HL-60 (cell line): ENCODE measurements around the gene ONECUT2.

Experiments
- DNase-seq, 2 experiments: peaks; one replicate each; pipeline ENCODE4 v3.0.0-alpha.2; 2010 to 2020; ENCODE audit warnings: low read depth in 1 of 2, low spot score in 1 of 2
- H3K27ac ChIP-seq: fragments of 250-450 bp; sonication (Bioruptor Pico); replicated peaks from 2 replicates; pipeline ENCODE4 v1.5.1; 2020; ENCODE audit warnings: mild to moderate bottlenecking, moderate library complexity
- H3K27me3 ChIP-seq: fragments of 250-450 bp; sonication (Bioruptor Pico); 2 replicates; pipeline ENCODE4 v1.5.1; 2021; ENCODE audit warnings: mild to moderate bottlenecking, moderate library complexity; ENCODE audit not compliant: insufficient read depth, poor library complexity, severe bottlenecking
- H3K4me3 ChIP-seq: replicated peaks from 2 replicates; pipeline ENCODE4 v1.5.1; 2011; ENCODE audit warnings: mild to moderate bottlenecking, control low read depth, low read length; ENCODE audit not compliant: insufficient read depth
- CTCF ChIP-seq: IDR thresholded peaks from one replicate; pipeline ENCODE4 v1.5.1; 2011; ENCODE audit warnings: low read length, control low read depth, inconsistent platforms; ENCODE audit not compliant: insufficient read depth
- GABPA ChIP-seq: IDR thresholded peaks from 2 replicates; pipeline ENCODE4 v1.6.1; 2012; ENCODE audit warnings: low read depth
- POLR2AphosphoS5 ChIP-seq: IDR thresholded peaks from 2 replicates; pipeline ENCODE4 v1.6.1; 2012; ENCODE audit warnings: low read depth
- REST ChIP-seq: IDR thresholded peaks from 2 replicates; pipeline ENCODE4 v1.6.1; 2012; ENCODE audit warnings: low read depth; ENCODE audit not compliant: insufficient replicate concordance
- SPI1 ChIP-seq: IDR thresholded peaks from 2 replicates; pipeline ENCODE4 v1.6.1; 2012; ENCODE audit warnings: low read depth, mild to moderate bottlenecking, borderline replicate concordance

ONECUT2 gene

GRCh38 chr18:57428221-57429150, 6.7 kb upstream of the ONECUT2 start:
- DNase-seq: no peak
- Histone ChIP-seq H3K27me3 (peaks cover 85% of the 10 kb centered on the region), H3K4me3 (no peak overlapping the region), H3K27ac (no peak overlapping the region)
- TF ChIP-seq CTCF: no peak
- no peak for TF ChIP-seq REST
- no peak for TF ChIP-seq GABPA

GRCh38 chr18:57429167-57430078, 5.8 kb upstream of the ONECUT2 start:
- DNase-seq: no peak
- Histone ChIP-seq H3K4me3 (no peak overlapping the region), H3K27ac (no peak overlapping the region), H3K27me3 (peaks cover 86% of the 10 kb centered on the region)
- no peak for TF ChIP-seq GABPA
- TF ChIP-seq SPI1: no peak
- no peak for TF ChIP-seq POLR2AphosphoS5

GRCh38 chr18:57430079-57431001, 4.8 kb upstream of the ONECUT2 start:
- TF ChIP-seq GABPA (no peak), POLR2AphosphoS5 (no peak), REST (no peak), SPI1 (no peak), CTCF (no peak)
- H3K27me3 ChIP-seq: peaks cover 92% of the 10 kb centered on the region
- DNase-seq: no peak
- no peak overlapping the region for H3K27ac ChIP-seq
- no peak overlapping the region for H3K4me3 ChIP-seq
